Calu3 (cell line): Measurements from ENCODE around the gene CEP68. TPM values are rescaled to one million over a fixed set of nuclear protein-coding genes. Genes with fewer than 3 reads are reported as not detected.
A peak's percentile ranks its signal among the peaks of the same experiment; 100 is the strongest.
"Not testable (repeated sequence)": the region's sequence is repeated elsewhere in the genome, so short reads cannot be mapped to it uniquely, and the experiment has no call there.

Experiments
- BruUV-seq: library from RNA; stranded (reverse); fragments of 400-500 nt; replicated peaks from 2 replicates; lab custom pipeline; 2021; lab: Mats Ljungman, UMichigan
- CTCF ChIA-PET: fragments of 300-600 bp; sonication (Branson Sonifier 250); formaldehyde crosslinking; loops from one replicate; lab custom pipeline; 2022; ENCODE audit warnings: antibody characterized with exemption; lab: Charles Lee
- DNase-seq: peaks from one replicate; pipeline ENCODE4 v3.0.0; 2022
- H3K27ac Mint-ChIP-seq: one replicate; pipeline ENCODE4 v1.8.0; 2022; ENCODE audit warnings: mixed read lengths; ENCODE audit not compliant: unreplicated experiment
- H3K27me3 Mint-ChIP-seq: one replicate; pipeline ENCODE4 v1.8.0; 2022; ENCODE audit warnings: mixed read lengths; ENCODE audit not compliant: unreplicated experiment
- H3K36me3 Mint-ChIP-seq: one replicate; pipeline ENCODE4 v1.8.0; 2022; ENCODE audit warnings: mild to moderate bottlenecking, moderate library complexity, mixed read lengths; ENCODE audit not compliant: insufficient read depth, unreplicated experiment
- H3K4me1 Mint-ChIP-seq: one replicate; pipeline ENCODE4 v1.8.0; 2022; ENCODE audit warnings: mild to moderate bottlenecking, low read depth, mixed read lengths; ENCODE audit not compliant: unreplicated experiment
- H3K4me3 Mint-ChIP-seq: one replicate; pipeline ENCODE4 v1.8.0; 2022; ENCODE audit warnings: mild to moderate bottlenecking, low read depth, moderate library complexity, mixed read lengths; ENCODE audit not compliant: unreplicated experiment
- H3K9me3 Mint-ChIP-seq: one replicate; pipeline ENCODE4 v1.8.0; 2022; ENCODE audit warnings: low read depth, mixed read lengths; ENCODE audit not compliant: unreplicated experiment
- CTCF ChIP-seq: fragments of 200-600 bp; IDR thresholded peaks from one replicate; pipeline ENCODE4 v1.8.0; 2022; ENCODE audit warnings: antibody characterized with exemption; ENCODE audit not compliant: unreplicated experiment
- intact Hi-C: fragments of 100-400 bp; cut with micrococcal nuclease; formaldehyde crosslinking; loops from one replicate; pipeline ENCODE4 v1.10.0; 2022; ENCODE audit not compliant: unreplicated experiment
- total RNA-seq: library from RNA; stranded (reverse); gene quantifications from 2 replicates; pipeline ENCODE4 v1.2.3, GENCODE V29; 2022

CEP68 gene
- total RNA-seq, 1 experiment from 2014 or later: 9.6 TPM

GRCh38 chr2:65122313-65122712, 66.1 kb downstream of the CEP68 start:
- H3K4me3 Mint-ChIP-seq: no peak overlapping the region
- peaks cover 15% of the 10 kb centered on the region for H3K36me3 Mint-ChIP-seq
- H3K27me3 Mint-ChIP-seq: no peaks in the 10 kb centered on the region
- no peak for DNase-seq
- BruUV-seq: no TSS peak
- H3K9me3 Mint-ChIP-seq: no peaks in the 10 kb centered on the region
- intact Hi-C loops: no loop called here
- CTCF ChIA-PET: interaction anchor here (0.5 to 1.1 kb wide), 3 partner anchors 20 to 350 kb away, joined by 3 to 5 read pairs (median 3); no protein-coding TSS in a partner anchor
- no peak for TF ChIP-seq CTCF
- H3K4me1 Mint-ChIP-seq: peaks cover 21% of the 10 kb centered on the region
- H3K27ac Mint-ChIP-seq: no peak overlapping the region

DNA sequence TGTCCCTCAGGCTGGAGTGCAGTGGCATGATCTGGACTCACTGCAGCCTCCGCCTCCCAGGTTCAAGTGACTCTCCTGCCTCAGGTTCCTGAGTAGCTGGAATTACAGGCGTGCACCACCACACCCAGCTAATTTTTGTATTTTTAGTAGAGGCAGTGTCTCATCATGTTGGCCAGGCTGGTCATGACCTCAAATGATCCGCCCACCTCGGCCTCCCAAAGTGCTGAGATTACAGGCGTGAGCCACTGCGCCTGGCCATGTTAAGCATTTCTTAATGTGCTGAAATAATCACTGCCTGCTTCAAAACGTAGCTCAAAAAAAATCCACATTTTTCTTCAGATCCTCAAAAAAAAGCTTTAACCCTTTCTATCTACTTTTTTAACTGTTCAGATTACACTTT, 69.2 kb downstream of the CEP68 start:
- H3K4me3 Mint-ChIP-seq, CTCF ChIA-PET, BruUV-seq, H3K27me3 Mint-ChIP-seq, DNase-seq, H3K9me3 Mint-ChIP-seq, H3K27ac Mint-ChIP-seq: not testable (repeated sequence)
- H3K4me1 Mint-ChIP-seq: peaks cover 18% of the 10 kb centered on the region
- intact Hi-C loops: loop anchor here (5.0 kb wide), 1 partner anchor 42 kb away; no protein-coding TSS in a partner anchor
- H3K36me3 Mint-ChIP-seq: peaks cover 28% of the 10 kb centered on the region

DNA sequence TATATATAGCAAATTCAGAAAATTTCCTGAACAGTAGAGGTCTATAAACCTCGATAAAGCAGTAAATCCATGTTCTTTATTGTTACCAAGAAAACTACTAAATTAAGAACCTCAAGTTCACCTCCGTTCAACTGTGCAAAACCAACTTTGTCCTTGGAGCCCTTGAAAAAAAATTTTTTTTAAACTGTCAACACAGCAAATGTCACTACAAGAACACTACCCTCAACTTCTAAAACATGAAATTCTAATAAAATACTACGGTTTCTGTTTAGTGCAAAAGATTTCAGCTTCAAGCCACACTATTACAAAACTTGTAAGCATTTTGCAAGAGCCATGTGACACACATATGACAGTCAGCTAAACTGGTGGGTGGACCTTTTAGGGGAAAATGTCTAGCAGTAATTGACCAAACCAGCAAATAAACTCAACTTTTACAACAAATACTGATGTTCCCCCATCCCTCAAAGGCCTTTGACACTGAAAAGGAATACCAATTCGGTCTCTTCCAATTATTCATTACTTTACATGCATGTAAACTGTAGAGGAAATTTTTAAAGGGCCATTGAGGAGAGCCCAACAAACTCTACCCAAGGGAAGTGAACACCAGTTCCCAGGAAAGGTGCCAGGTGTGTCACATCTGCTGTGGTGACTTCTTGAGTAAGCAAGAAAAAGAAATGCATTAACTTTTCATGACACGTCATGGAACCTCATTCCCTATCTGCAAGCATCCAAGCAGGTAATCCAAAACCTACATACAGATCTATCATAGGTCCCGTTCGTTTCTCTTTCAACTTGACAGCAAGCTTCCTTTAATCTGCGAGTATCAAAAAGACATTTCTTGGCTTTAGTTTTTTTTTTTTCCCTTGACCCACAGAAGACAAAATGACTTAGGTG, 72.3 kb downstream of the CEP68 start:
- CTCF ChIA-PET: interaction anchor here (0.6 to 1.4 kb wide), 6 partner anchors 34 to 1770 kb away, joined by 3 to 4 read pairs (median 3); no protein-coding TSS in a partner anchor
- intact Hi-C loops: loop anchor here (5.0 kb wide), 1 partner anchor 39 kb away; no protein-coding TSS in a partner anchor
- H3K9me3 Mint-ChIP-seq: no peaks in the 10 kb centered on the region

DNA sequence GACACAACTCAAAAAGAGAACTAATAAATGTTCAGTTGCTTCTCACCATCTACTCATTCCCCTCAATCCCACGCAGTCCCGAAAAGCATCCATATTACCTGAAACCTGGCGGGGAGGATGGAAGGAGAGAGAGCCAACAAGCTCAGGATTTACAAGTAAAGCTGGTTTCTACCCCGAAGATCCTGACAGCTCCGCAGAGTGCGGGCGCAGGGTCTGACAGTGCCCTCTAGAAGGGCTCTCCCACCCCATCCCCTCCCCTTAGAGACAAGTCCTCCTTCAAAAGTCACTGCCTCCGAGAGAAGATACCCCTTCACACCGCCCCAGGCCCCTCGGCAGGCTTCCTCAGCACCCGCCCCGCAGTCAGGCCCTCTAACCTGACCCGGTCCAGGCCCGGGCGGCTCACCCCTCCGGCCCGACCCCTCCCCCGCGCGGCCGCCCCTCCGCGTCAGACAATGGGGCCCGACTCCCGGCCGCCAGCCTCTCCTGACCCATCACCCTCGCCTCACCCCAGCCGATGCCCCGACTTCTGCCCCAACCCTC, 73.1 kb downstream of the CEP68 start:
- no peak for TF ChIP-seq CTCF
- intact Hi-C loops: loop anchor here (5.0 kb wide), 1 partner anchor 38 kb away; no protein-coding TSS in a partner anchor

More for the DNA sequence above, 72.3 kb downstream of the CEP68 start:
- BruUV-seq: TSS peak; percentile 54
- no peak for TF ChIP-seq CTCF
- peak overlapping the region; percentile 89 for H3K4me3 Mint-ChIP-seq
- no peak for DNase-seq
- no peaks in the 10 kb centered on the region for H3K27me3 Mint-ChIP-seq
- H3K4me1 Mint-ChIP-seq: peaks cover 18% of the 10 kb centered on the region
- H3K27ac Mint-ChIP-seq: peak overlapping the region; percentile 98
- peaks cover 30% of the 10 kb centered on the region for H3K36me3 Mint-ChIP-seq

More for the DNA sequence above, 73.1 kb downstream of the CEP68 start:
- Mint-ChIP-seq H3K27ac (peak overlapping the region; percentile 98), H3K36me3 (peaks cover 30% of the 10 kb centered on the region), H3K27me3 (no peaks in the 10 kb centered on the region), H3K4me1 (peaks cover 18% of the 10 kb centered on the region), H3K4me3 (peak overlapping the region; percentile 89), H3K9me3 (no peaks in the 10 kb centered on the region)
- CTCF ChIA-PET: interaction anchor here (0.7 to 1.7 kb wide), 14 partner anchors 10 to 212 kb away, joined by 3 to 11 read pairs (median 4); partner anchors contain the start of genes ACTR2 and CEP68
- DNase-seq: peak; percentile 45
- BruUV-seq: no TSS peak
